Measurements from ENCODE around the gene COG3. TPM values are rescaled to one million over a fixed set of nuclear protein-coding genes. Genes with fewer than 3 reads are reported as not detected.

Gene COG3
- total RNA-seq, 3 donors from 2014 or later: 37.0 to 51.3 (median 47.2) TPM

GRCh38 chr13:45496942-45497341 lies 32.2 kb downstream of the COG3 start:
- ATAC-seq: no peak
- no peak for TF ChIP-seq CTCF (IDR thresholded peaks at IDR 0.05)
- intact Hi-C loops (cut with DNase I, micrococcal nuclease): no loop called here
- H3K4me1 ChIP-seq (ENCODE audit: low read depth): no peaks in the 10 kb centered on the region
- H3K9me3 ChIP-seq: no peaks in the 10 kb centered on the region
- no peaks in the 10 kb centered on the region for H3K36me3 ChIP-seq (ENCODE audit: low read depth)
- no peak overlapping the region for H3K4me3 ChIP-seq
- no peak for DNase-seq

DNA sequence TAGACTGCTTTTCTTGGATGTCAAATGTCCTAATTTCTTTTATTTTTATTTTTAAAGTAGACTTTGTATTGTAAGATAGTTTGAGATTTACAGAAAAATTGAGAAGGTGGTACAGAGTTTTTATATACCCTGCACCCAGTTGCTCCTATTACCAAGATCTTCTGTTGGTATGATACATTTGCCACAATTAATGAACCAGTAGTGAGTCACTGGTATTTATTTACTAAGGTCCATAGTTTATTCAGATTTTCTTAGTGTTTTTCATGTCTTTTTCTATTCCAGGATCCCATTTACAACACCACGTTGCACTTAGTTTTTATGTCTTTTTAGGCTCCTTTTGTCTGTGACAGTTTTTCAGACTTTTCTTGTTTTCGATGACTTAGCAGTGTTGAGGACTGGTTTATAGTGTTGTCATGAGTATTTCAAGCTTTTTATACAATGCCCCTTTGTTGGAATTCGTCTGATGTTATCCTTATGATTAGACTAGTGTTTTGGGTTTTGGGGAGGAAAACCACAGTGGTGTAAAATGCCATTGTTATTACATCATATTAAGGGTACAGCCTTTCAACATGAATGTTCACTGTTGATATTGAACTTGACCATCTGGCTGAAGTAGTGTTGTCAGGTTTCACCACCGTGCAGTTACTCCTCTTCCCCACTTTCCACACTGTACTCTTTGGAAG lies 35.9 kb downstream of the COG3 start:
- Histone ChIP-seq H3K36me3 (ENCODE audit: low read depth) (peaks cover 5% of the 10 kb centered on the region), H3K4me3 (no peak overlapping the region), H3K9me3 (no peaks in the 10 kb centered on the region), H3K4me1 (ENCODE audit: low read depth) (no peaks in the 10 kb centered on the region)
- intact Hi-C loops (cut with DNase I, micrococcal nuclease): no loop called here
- no peak for TF ChIP-seq CTCF (IDR thresholded peaks at IDR 0.05)
- DNase-seq: no peak
- ATAC-seq: no peak

DNA sequence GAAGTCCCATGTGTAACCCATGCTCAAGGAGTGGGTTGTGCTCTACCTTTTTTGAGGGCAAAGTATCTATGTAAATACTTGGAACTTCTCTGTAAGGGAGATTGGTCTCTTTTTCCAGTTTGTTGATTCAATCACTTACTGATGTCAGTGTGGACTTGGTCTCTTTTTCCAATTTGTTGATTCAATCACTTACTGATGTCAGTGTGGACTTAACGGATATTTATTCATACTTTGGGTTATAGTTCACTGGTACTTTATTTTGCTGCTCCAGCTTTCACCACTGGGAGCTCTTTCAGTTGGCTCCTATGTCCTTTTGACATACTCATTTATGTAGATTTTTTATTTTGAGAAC lies 36.4 kb downstream of the COG3 start:
- intact Hi-C loops (cut with DNase I, micrococcal nuclease): no loop called here
- Histone ChIP-seq H3K4me1 (ENCODE audit: low read depth) (no peaks in the 10 kb centered on the region), H3K9me3 (no peaks in the 10 kb centered on the region), H3K36me3 (ENCODE audit: low read depth) (peaks cover 5% of the 10 kb centered on the region), H3K4me3 (no peak overlapping the region)
- no peak for ATAC-seq
- DNase-seq: no peak
- TF ChIP-seq CTCF (IDR thresholded peaks at IDR 0.05): no peak

GRCh38 chr13:45503658-45504057 lies 38.9 kb downstream of the COG3 start:
- H3K9me3 ChIP-seq: no peaks in the 10 kb centered on the region
- DNase-seq: no peak
- intact Hi-C loops (cut with DNase I, micrococcal nuclease): no loop called here
- peak; percentile 17 for ATAC-seq
- TF ChIP-seq CTCF (IDR thresholded peaks at IDR 0.05): no peak
- H3K4me3 ChIP-seq: no peak overlapping the region
- H3K4me1 ChIP-seq (ENCODE audit: low read depth): no peaks in the 10 kb centered on the region
- peaks cover 5% of the 10 kb centered on the region for H3K36me3 ChIP-seq (ENCODE audit: low read depth)

DNA sequence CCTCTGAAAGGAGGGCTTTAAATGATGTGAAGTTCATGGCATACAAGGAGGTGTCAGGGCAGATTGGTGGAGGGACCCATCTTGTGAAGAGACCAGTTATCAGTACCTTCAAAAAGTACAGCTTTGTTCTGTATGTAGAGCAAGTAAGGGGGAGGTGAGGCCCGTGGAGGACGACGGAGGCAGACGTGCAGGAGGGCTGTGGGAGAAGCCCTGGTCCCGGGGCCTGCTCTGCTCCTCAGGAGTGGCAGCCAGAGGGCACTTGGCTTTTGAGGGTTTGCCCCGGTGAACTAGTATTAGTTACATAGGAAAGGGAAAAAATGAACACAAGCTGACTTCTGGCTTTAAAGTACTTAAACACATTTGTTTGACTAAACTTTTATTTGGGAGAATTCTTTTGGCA lies 42.1 kb downstream of the COG3 start:
- no peak for TF ChIP-seq CTCF (IDR thresholded peaks at IDR 0.05)
- ATAC-seq (no peak), DNase-seq (no peak)
- Histone ChIP-seq H3K9me3 (no peaks in the 10 kb centered on the region), H3K4me3 (no peak overlapping the region), H3K36me3 (ENCODE audit: low read depth) (peaks cover 5% of the 10 kb centered on the region), H3K4me1 (ENCODE audit: low read depth) (no peaks in the 10 kb centered on the region)
- intact Hi-C loops (cut with DNase I, micrococcal nuclease): no loop called here

DNA sequence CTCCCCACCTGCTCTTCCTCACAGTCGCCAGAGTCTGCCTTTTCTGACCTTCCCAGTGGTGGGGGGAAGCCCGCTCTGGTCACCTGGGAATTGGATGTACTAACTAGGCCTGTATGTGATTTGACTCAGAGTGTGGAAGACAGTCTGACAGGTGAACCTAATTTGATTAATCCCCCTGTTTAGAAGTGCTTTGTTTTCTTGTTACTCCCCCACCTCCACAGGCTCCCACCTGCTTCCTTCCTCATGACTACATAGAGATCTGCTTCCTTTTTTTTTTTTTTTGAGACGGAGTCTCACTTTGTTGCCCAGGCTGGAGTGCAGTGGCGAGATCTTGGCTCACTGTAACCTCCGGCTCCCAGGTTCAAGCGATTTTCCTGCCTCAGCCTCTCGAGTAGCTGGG lies 44.0 kb downstream of the COG3 start:
- H3K4me1 ChIP-seq (ENCODE audit: low read depth): no peaks in the 10 kb centered on the region
- DNase-seq (no peak), ATAC-seq (no peak)
- H3K4me3 ChIP-seq: no peak overlapping the region
- H3K9me3 ChIP-seq: no peaks in the 10 kb centered on the region
- H3K36me3 ChIP-seq (ENCODE audit: low read depth): peaks cover 5% of the 10 kb centered on the region
- intact Hi-C loops (cut with DNase I, micrococcal nuclease): no loop called here
- TF ChIP-seq CTCF (IDR thresholded peaks at IDR 0.05): no peak

Data from mucosa of descending colon (tissue), 3 donors.